K562 (cell line): ENCODE results near the gene ZNF407. TPM values are rescaled to one million over a fixed set of nuclear protein-coding genes. Genes with fewer than 3 reads are reported as not detected.

ENCODE experiments used
- ATAC-seq: fragments of 200-7000 bp; cut with Tn5 transposase; 3 replicates; pipeline ENCODE4 v1.9.1; 2020; ENCODE audit warnings: moderate library complexity
- BruUV-seq: library from RNA; stranded (reverse); fragments of 400-500 nt; replicated peaks from 2 replicates; lab custom pipeline; 2021; lab: Mats Ljungman, UMichigan
- CTCF ChIA-PET: fragments of 300-600 bp; formaldehyde crosslinking; extraction: SDS; loops from one replicate; lab custom pipeline; 2021; ENCODE audit warnings: low intra/inter-chr PET ratio; lab: Yijun Ruan, JAX
- POLR2A ChIA-PET: fragments of 300-600, 350-650 bp; sonication (Branson Sonifier 250); formaldehyde crosslinking; extraction: SDS; loops from one replicate; lab custom pipeline; 2021; ENCODE audit warnings: antibody characterized with exemption, inconsistent platforms; lab: Yijun Ruan, JAX
- DNase-seq, 4 experiments: peaks; one replicate each; pipeline versions ENCODE4 v3.0.0 to v3.0.0-alpha.2; 2011 to 2018; ENCODE audit warnings: low spot score in 3 of 4, mixed read lengths in 3 of 4; ENCODE audit errors: extremely low read depth in 1 of 4
- FAIRE-seq: peaks from 2 replicates; lab custom pipeline; 2011; peaks lifted over from hg19 to GRCh38; lab: Jason Lieb, UNC
- H2AFZ ChIP-seq: 2 replicates; pipeline ENCODE4 v1.6.0; 2011; ENCODE audit warnings: low read depth, low read length, control low read depth, inconsistent platforms
- H3K27ac ChIP-seq: fragments of 200-600 bp; 3 replicates; pipeline ENCODE4 v1.8.0; 2011; ENCODE audit warnings: low read depth, mild to moderate bottlenecking, control low read depth, inconsistent platforms, low read length, moderate library complexity, mixed read lengths; ENCODE audit errors: extremely low read depth
- H3K27me3 ChIP-seq, 2 experiments: fragments of 300-600 bp in 1 of 2; 2 replicates in 1 of 2; 3 replicates in 1 of 2; pipeline versions ENCODE4 v1.6.0 to v1.8.0; 2011; ENCODE audit warnings: inconsistent platforms in 2 of 2, low read length in 2 of 2, mild to moderate bottlenecking in 1 of 2, mixed read lengths in 1 of 2, moderate library complexity in 1 of 2; ENCODE audit not compliant: control insufficient read depth in 2 of 2, insufficient read depth in 2 of 2
- H3K36me3 ChIP-seq: fragments of 300-600 bp; 3 replicates; pipeline ENCODE4 v1.8.0; 2011; ENCODE audit warnings: mild to moderate bottlenecking, low read length, inconsistent platforms; ENCODE audit not compliant: control insufficient read depth, insufficient read depth
- H3K4me1 ChIP-seq, 2 experiments: fragments of 200-600 bp in 1 of 2; replicated peaks in 1 of 2; 2 replicates in 1 of 2; 3 replicates in 1 of 2; pipeline versions ENCODE4 v1.5.1 to v1.8.0; 2011; ENCODE audit warnings: inconsistent platforms in 2 of 2, low read length in 2 of 2, mild to moderate bottlenecking in 1 of 2, mixed read lengths in 1 of 2, moderate library complexity in 1 of 2; ENCODE audit not compliant: control insufficient read depth in 2 of 2, insufficient read depth in 2 of 2
- H3K4me2 ChIP-seq: 2 replicates; pipeline ENCODE4 v1.6.1; 2011; ENCODE audit warnings: low read length, control low read depth, inconsistent platforms, mixed read lengths; ENCODE audit not compliant: insufficient read depth
- H3K4me3 ChIP-seq: fragments of 200-600 bp; sonication (generic), shearing (Covaris generic); 2 replicates; pipeline ENCODE4 v1.5.1; 2016; ENCODE audit warnings: control low read depth, inconsistent platforms
- H3K79me2 ChIP-seq: fragments of 200-600 bp; 3 replicates; pipeline ENCODE4 v1.8.0; 2011; ENCODE audit warnings: low read length, inconsistent platforms; ENCODE audit not compliant: control insufficient read depth, insufficient read depth
- H3K9ac ChIP-seq, 2 experiments: 2 replicates each; pipeline versions ENCODE4 v1.6.0 to v1.6.1; 2011; ENCODE audit warnings: low read depth in 2 of 2, low read length in 2 of 2, control low read depth in 1 of 2, inconsistent platforms in 1 of 2, mild to moderate bottlenecking in 1 of 2, mixed read lengths in 1 of 2; ENCODE audit not compliant: insufficient read depth in 1 of 2
- H3K9me1 ChIP-seq: one replicate; pipeline ENCODE4 v1.6.0; 2011; ENCODE audit warnings: inconsistent platforms, mild to moderate bottlenecking, low read length, moderate library complexity; ENCODE audit not compliant: control insufficient read depth, insufficient read depth
- H3K9me3 ChIP-seq: replicated peaks from 2 replicates; pipeline ENCODE4 v1.5.1; 2011; ENCODE audit warnings: low read depth, low read length, inconsistent platforms; ENCODE audit not compliant: control insufficient read depth, insufficient read depth
- H4K20me1 ChIP-seq: replicated peaks from 2 replicates; pipeline ENCODE4 v1.6.1; 2011; ENCODE audit warnings: low read length, inconsistent platforms, mixed read lengths; ENCODE audit not compliant: control insufficient read depth, insufficient read depth
- ARHGAP35 ChIP-seq: fragments of 450-650 bp; IDR thresholded peaks from 2 replicates; pipeline ENCODE4 v1.6.1; 2018; ENCODE audit not compliant: partially characterized antibody
- BCL6 ChIP-seq: fragments of 250-450 bp; sonication (Bioruptor Pico); IDR thresholded peaks from 2 replicates; pipeline ENCODE4 v1.4.0; 2020
- FOXA1 ChIP-seq: fragments of 450-650 bp; IDR thresholded peaks from 2 replicates; pipeline ENCODE4 v1.6.1; 2016; ENCODE audit warnings: mild to moderate bottlenecking, borderline replicate concordance
- HMGN3 ChIP-seq: IDR thresholded peaks from 2 replicates; pipeline ENCODE4 v1.6.1; 2011; ENCODE audit warnings: borderline replicate concordance, low read depth, mild to moderate bottlenecking, mixed read lengths, low read length; ENCODE audit not compliant: insufficient read length; ENCODE audit errors: extremely low read depth
- PHB ChIP-seq: fragments of 250-450 bp; sonication (Bioruptor Pico); IDR thresholded peaks from 2 replicates; pipeline ENCODE4 v1.5.0; 2021
- RAD51 ChIP-seq: fragments of 450-650 bp; IDR thresholded peaks from 2 replicates; pipeline ENCODE4 v1.7.1; 2016; ENCODE audit warnings: low read depth, mild to moderate bottlenecking, borderline replicate concordance
- RHOXF2B ChIP-seq: fragments of 250-450 bp; sonication (Bioruptor Pico); conservative IDR thresholded peaks from 2 replicates; pipeline ENCODE4 v1.5.1; 2021
- SAP30 ChIP-seq: fragments of 200-600 bp; sonication (generic); IDR thresholded peaks from 2 replicates; pipeline ENCODE4 v1.6.1; 2012; ENCODE audit warnings: borderline replicate concordance, low read depth, mild to moderate bottlenecking, moderate library complexity, low read length, control low read depth, inconsistent platforms; ENCODE audit not compliant: insufficient read depth, poor library complexity, severe bottlenecking
- SMARCC2 ChIP-seq: fragments of 450-650 bp; IDR thresholded peaks from 2 replicates; pipeline ENCODE4 v1.6.1; 2017; ENCODE audit warnings: antibody characterized with exemption, moderate library complexity, mild to moderate bottlenecking, low read depth
- SPI1 ChIP-seq: IDR thresholded peaks from 2 replicates; pipeline ENCODE4 v1.6.1; 2011; ENCODE audit warnings: low read depth, low read length, control low read depth, borderline replicate concordance
- ZNF347 ChIP-seq: fragments of 450-650 bp; formaldehyde crosslinking; IDR thresholded peaks from 2 replicates; pipeline ENCODE4 v1.4.0; 2020; ENCODE audit warnings: low read depth, mild to moderate bottlenecking, moderate library complexity
- ZNF766 ChIP-seq: fragments of 200-800 bp; sonication (Bioruptor generic); conservative IDR thresholded peaks from 2 replicates; pipeline ENCODE4 v1.6.1; 2016; ENCODE audit warnings: missing genetic modification characterization, missing compliant biosample characterization
- WGBS: fragments of 100-300 bp; shearing (Covaris generic); methylation state at CpG from one replicate; pipeline ENCODE4 v1.1.6; 2016; ENCODE audit warnings: low coverage, mixed read lengths; ENCODE audit not compliant: insufficient coverage; ENCODE audit errors: missing lambda C conversion rate; 5-methylcytosine and 5-hydroxymethylcytosine counted together
- in situ Hi-C: fragments of 300-500 bp; cut with MboI; formaldehyde crosslinking; loops from 4 replicates; pipeline ENCODE4 v1.15.0; 2018; ENCODE audit warnings: inconsistent platforms, mixed read lengths
- intact Hi-C: fragments of 100-400 bp; cut with micrococcal nuclease; formaldehyde crosslinking; loops from 2 replicates; pipeline ENCODE4 v1.14.2; 2022
- polyA plus RNA-seq, 8 experiments: library from polyadenylated mRNA; depleted of rRNA in 4 of 8; stranded (reverse) in 5 of 8; unstranded in 3 of 8; fragments of >200 nt; fragmentation: Nextera tagmentation in 2 of 8; fragmentation: Illumina TruSeq in 1 of 8; extraction: Ambion mirVana in 2 of 8; extraction: Trizol in 1 of 8; gene quantifications; 2 replicates each; pipeline versions ENCODE4 v1.2.1 to v1.2.3, GENCODE V29; 2011 to 2014; ENCODE audit warnings: inconsistent platforms in 1 of 8, missing spikeins in 1 of 8
- total RNA-seq, 7 experiments: library from RNA; depleted of rRNA in 6 of 7; stranded (reverse); fragments of >200 nt in 6 of 7; fragmentation: Illumina TruSeq in 2 of 7; extraction: Trizol in 2 of 7; gene quantifications; 2 replicates each; pipeline versions ENCODE4 v1.2.1 to v1.2.3, GENCODE V29; 2011 to 2021; ENCODE audit warnings: low replicate concordance in 1 of 7
- TF ChIP-seq, protein P1 (sequence below): sonication (generic); formaldehyde crosslinking; IDR thresholded peaks from 2 replicates; pipeline ENCODE4 v1.8.0; 2023; ENCODE audit warnings: mild to moderate bottlenecking, missing genetic modification reagents
- TF ChIP-seq, protein P2 (sequence below), 2 experiments: fragments of 450-650 bp in 1 of 2; sonication (generic) in 1 of 2; formaldehyde crosslinking in 1 of 2; IDR thresholded peaks in 1 of 2; conservative IDR thresholded peaks in 1 of 2; 2 replicates each; pipeline versions ENCODE4 v1.6.1 to v1.8.1; 2016 to 2023; ENCODE audit warnings: mild to moderate bottlenecking in 2 of 2, moderate library complexity in 2 of 2, inconsistent platforms in 1 of 2, missing genetic modification reagents in 1 of 2
- TF ChIP-seq, protein P3 (sequence below): fragments of 250-450 bp; sonication (Bioruptor Pico); IDR thresholded peaks from 2 replicates; pipeline ENCODE4 v1.5.0; 2021; ENCODE audit warnings: mild to moderate bottlenecking, moderate library complexity

The ZNF407 gene
- total and polyA plus RNA-seq, 9 of the 15 experiments (the other 6 are each of a cell fraction or from before 2014, with no cell fraction given) = 0.21 to 5.4 (median 2.3) TPM

DNA sequence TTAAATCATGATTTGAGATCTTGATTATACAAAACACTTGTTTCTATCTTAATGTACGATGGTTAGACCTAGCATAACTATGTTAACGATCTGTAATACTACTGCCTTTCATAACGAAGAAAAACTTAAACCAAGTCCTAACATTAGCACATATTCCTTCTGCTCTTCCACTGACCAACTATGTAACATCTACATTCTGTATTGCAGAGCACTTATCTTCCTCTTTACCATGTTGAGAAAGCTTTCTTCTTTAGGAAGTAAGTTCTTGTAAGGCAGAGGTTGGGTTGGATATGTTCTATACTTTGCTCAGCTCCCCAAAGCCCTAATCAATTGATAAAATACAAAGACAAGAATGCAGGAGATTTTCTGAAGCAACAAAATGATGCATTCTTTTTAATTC lies 7.9 kb upstream of the ZNF407 start:
- 0% methylated on average over 3 of the region's 3 CpGs for WGBS
- H3K27me3 ChIP-seq = peaks cover 0 to 8% of the 10 kb centered on the region in 2 experiments; a peak in 4 of 5 replicates
- TF ChIP-seq, protein P1, sequence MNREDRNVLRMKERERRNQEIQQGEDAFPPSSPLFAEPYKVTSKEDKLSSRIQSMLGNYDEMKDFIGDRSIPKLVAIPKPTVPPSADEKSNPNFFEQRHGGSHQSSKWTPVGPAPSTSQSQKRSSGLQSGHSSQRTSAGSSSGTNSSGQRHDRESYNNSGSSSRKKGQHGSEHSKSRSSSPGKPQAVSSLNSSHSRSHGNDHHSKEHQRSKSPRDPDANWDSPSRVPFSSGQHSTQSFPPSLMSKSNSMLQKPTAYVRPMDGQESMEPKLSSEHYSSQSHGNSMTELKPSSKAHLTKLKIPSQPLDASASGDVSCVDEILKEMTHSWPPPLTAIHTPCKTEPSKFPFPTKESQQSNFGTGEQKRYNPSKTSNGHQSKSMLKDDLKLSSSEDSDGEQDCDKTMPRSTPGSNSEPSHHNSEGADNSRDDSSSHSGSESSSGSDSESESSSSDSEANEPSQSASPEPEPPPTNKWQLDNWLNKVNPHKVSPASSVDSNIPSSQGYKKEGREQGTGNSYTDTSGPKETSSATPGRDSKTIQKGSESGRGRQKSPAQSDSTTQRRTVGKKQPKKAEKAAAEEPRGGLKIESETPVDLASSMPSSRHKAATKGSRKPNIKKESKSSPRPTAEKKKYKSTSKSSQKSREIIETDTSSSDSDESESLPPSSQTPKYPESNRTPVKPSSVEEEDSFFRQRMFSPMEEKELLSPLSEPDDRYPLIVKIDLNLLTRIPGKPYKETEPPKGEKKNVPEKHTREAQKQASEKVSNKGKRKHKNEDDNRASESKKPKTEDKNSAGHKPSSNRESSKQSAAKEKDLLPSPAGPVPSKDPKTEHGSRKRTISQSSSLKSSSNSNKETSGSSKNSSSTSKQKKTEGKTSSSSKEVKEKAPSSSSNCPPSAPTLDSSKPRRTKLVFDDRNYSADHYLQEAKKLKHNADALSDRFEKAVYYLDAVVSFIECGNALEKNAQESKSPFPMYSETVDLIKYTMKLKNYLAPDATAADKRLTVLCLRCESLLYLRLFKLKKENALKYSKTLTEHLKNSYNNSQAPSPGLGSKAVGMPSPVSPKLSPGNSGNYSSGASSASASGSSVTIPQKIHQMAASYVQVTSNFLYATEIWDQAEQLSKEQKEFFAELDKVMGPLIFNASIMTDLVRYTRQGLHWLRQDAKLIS (CRISPR knock-in tag) = no peak
- TF ChIP-seq, protein P2, sequence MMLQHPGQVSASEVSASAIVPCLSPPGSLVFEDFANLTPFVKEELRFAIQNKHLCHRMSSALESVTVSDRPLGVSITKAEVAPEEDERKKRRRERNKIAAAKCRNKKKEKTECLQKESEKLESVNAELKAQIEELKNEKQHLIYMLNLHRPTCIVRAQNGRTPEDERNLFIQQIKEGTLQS (IDR thresholded peaks at IDR 0.05) = no peak
- TF ChIP-seq, protein P2 (CRISPR knock-in tag; conservative IDR thresholded peaks at IDR 0.05) = no peak
- TF ChIP-seq ZNF347 (no peak), SMARCC2 (no peak), PHB (CRISPR knock-in tag) (no peak), BCL6 (CRISPR knock-in tag) (no peak), SAP30 (no peak), RAD51 (no peak), HMGN3 (no peak), RHOXF2B (CRISPR knock-in tag) (no peak), ZNF766 (no peak), FOXA1 (no peak), ARHGAP35 (no peak), SPI1 (no peak)
- TF ChIP-seq, protein P3, sequence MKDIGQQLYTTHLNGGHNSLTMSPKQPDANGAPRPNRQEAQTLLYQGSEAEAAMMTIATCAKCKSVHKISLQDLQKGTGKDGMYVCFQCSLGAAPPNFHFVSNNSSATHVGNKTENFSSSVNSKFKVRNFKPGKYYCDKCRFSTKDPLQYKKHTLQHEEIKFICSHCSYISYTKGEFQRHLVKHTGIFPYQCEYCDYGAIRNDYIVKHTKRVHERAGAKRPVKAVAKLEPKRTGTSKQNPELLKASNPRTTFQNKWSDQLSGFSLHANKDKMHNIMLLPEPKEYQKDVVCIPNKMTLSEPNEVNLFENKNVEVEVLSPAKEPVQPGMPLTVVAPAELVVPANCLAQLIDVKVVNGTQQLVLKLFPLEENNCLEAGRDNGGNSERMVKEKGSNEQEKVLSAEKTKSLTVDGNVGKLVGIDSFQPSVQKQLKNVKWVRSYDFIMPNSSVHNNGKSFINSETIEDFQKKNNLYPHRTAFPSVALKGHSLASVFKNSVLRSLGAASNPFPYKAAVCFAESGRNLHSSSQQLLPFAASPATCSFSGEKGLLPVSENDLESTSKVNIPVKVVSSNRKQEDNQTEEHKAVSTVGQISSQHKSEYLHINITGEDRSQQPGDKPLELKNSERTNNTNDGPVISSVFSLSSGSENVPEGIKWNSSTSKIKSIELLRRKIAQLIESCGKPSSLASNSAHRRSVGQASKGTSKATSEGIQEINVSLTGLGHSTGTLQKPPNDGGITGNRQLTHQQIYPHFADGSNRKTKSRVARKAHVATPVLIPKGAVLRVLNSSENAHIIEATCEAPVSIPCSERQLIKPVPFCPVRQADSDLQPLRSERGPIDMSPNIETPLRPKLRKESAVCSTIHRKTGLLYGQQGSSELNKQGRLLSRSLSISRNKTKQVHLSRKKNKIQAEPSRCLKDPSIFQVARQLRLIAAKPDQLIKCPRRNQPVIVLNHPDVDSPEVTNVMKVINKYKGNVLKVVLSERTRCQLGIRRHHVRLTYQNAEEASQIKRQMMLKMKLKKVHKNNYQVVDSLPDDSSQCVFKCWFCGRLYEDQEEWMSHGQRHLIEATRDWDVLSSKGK (CRISPR knock-in tag) = no peak

More for the DNA sequence above, 7.9 kb upstream of the ZNF407 start:
- POLR2A ChIA-PET = no interaction called here
- BruUV-seq = no TSS peak
- in situ Hi-C loops (no loop called here), intact Hi-C loops (no loop called here)
- Histone ChIP-seq H2AFZ (no peak overlapping the region), H3K4me1 (no peaks in the 10 kb centered on the region), H3K4me3 (no peak overlapping the region), H3K9me3 (no peaks in the 10 kb centered on the region), H3K36me3 (no peaks in the 10 kb centered on the region), H3K4me2 (no peak overlapping the region), H3K9ac (no peak overlapping the region), H3K79me2 (no peaks in the 10 kb centered on the region), H4K20me1 (no peaks in the 10 kb centered on the region), H3K27ac (no peak overlapping the region), H3K9me1 (no peaks in the 10 kb centered on the region)
- CTCF ChIA-PET = no interaction called here
- FAIRE-seq (no peak), DNase-seq (no peak), ATAC-seq (no peak)
